Measurements from ENCODE around the gene ROBO1. TPM values are rescaled to one million over a fixed set of nuclear protein-coding genes. Genes with fewer than 3 reads are reported as not detected.

Gene ROBO1
- total and polyA plus RNA-seq, 2 experiments from 2014 or later, result 29.3 to 171 TPM

- Histone ChIP-seq H3K4me3 (no peak overlapping the region), H3K27me3 (no peaks in the 10 kb centered on the region), H3K36me3 (peaks cover 33% of the 10 kb centered on the region), H3K27ac (no peak overlapping the region), H3K4me1 (ENCODE audit: low read depth) (no peaks in the 10 kb centered on the region), H3K9me3 (ENCODE audit: low read depth) (no peaks in the 10 kb centered on the region)
- no peak for DNase-seq (ENCODE audit: low read depth in 1 of 2, low spot score in 1 of 2)
- TF ChIP-seq, protein P1, sequence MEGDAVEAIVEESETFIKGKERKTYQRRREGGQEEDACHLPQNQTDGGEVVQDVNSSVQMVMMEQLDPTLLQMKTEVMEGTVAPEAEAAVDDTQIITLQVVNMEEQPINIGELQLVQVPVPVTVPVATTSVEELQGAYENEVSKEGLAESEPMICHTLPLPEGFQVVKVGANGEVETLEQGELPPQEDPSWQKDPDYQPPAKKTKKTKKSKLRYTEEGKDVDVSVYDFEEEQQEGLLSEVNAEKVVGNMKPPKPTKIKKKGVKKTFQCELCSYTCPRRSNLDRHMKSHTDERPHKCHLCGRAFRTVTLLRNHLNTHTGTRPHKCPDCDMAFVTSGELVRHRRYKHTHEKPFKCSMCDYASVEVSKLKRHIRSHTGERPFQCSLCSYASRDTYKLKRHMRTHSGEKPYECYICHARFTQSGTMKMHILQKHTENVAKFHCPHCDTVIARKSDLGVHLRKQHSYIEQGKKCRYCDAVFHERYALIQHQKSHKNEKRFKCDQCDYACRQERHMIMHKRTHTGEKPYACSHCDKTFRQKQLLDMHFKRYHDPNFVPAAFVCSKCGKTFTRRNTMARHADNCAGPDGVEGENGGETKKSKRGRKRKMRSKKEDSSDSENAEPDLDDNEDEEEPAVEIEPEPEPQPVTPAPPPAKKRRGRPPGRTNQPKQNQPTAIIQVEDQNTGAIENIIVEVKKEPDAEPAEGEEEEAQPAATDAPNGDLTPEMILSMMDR (IDR thresholded peaks at IDR 0.05; ENCODE audit: low read depth, low read length), result no peak
Measured at GRCh38 chr3:78629544-78629943, 1138.3 kb downstream of the ROBO1 start.

DNA sequence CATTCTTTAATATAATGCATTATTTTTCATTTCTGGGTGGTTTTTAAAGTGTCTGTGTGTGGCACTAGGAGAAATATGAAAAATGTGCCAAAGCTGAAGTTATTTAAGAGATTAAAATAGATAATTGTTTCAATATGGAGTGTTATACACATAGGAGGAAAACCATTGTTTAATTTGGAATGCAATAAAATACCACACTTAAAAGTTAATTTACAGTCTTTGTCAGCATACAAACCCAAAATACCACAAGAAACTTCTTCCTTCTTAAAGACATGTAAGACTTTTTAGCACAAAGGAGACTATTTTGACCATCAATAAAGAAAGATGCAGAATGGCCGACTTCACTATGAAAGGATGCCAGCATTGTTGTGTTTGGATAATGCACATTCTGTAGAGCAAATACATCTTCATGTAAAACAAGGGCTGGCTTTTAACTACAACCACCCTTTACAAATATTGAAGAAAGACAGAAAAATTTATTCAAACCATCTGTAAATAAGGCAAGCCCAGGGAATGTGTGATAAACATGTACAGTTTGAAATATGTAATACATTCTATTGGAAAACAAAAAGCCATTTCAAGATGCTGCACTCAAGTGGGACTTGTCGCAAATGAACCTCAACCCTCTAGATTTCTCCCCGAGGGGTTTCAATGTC lies 1146.6 kb downstream of the ROBO1 start:
- no peak for DNase-seq (ENCODE audit: low read depth in 1 of 2, low spot score in 1 of 2)
- H3K9me3 ChIP-seq (ENCODE audit: low read depth), result no peaks in the 10 kb centered on the region
- H3K4me1 ChIP-seq (ENCODE audit: low read depth), result no peaks in the 10 kb centered on the region
- no peak overlapping the region for H3K27ac ChIP-seq
- peaks cover 18% of the 10 kb centered on the region for H3K36me3 ChIP-seq
- H3K27me3 ChIP-seq, result no peaks in the 10 kb centered on the region
- TF ChIP-seq, protein P1 (IDR thresholded peaks at IDR 0.05; ENCODE audit: low read depth, low read length), result no peak
- H3K4me3 ChIP-seq, result no peak overlapping the region

DNA sequence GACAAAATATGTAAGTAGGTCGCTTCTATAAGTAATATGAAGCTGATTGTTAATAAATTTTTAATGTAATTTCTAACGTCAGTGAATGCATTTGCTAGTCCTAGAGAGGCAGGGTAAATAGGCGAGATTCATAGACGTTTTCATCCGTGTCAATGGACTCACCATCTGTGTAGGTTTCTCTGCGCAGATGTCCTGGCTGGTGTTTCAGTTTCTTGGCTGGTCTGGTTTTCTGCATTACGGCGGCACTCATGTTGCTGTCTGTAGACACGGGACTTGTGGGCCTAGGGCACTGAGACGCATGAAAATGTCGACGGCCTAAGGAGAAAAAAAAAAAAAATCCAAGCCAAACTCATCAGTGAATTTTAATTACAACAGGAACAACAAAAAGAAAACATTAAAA lies 1153.3 kb downstream of the ROBO1 start:
- Histone ChIP-seq H3K36me3 (peaks cover 27% of the 10 kb centered on the region), H3K4me3 (no peak overlapping the region), H3K27ac (no peak overlapping the region), H3K9me3 (ENCODE audit: low read depth) (no peaks in the 10 kb centered on the region), H3K27me3 (no peaks in the 10 kb centered on the region), H3K4me1 (ENCODE audit: low read depth) (no peaks in the 10 kb centered on the region)
- TF ChIP-seq, protein P1 (IDR thresholded peaks at IDR 0.05; ENCODE audit: low read depth, low read length), result no peak
- DNase-seq (ENCODE audit: low read depth in 1 of 2, low spot score in 1 of 2), result no peak

- Histone ChIP-seq H3K36me3 (peaks cover 27% of the 10 kb centered on the region), H3K27me3 (no peaks in the 10 kb centered on the region), H3K27ac (no peak overlapping the region), H3K4me3 (no peak overlapping the region), H3K4me1 (ENCODE audit: low read depth) (no peaks in the 10 kb centered on the region), H3K9me3 (ENCODE audit: low read depth) (no peaks in the 10 kb centered on the region)
- TF ChIP-seq, protein P1 (IDR thresholded peaks at IDR 0.05; ENCODE audit: low read depth, low read length), result no peak
- DNase-seq (ENCODE audit: low read depth in 1 of 2, low spot score in 1 of 2), result no peak
Measured at GRCh38 chr3:78613421-78613879, 1154.3 kb downstream of the ROBO1 start.

DNA sequence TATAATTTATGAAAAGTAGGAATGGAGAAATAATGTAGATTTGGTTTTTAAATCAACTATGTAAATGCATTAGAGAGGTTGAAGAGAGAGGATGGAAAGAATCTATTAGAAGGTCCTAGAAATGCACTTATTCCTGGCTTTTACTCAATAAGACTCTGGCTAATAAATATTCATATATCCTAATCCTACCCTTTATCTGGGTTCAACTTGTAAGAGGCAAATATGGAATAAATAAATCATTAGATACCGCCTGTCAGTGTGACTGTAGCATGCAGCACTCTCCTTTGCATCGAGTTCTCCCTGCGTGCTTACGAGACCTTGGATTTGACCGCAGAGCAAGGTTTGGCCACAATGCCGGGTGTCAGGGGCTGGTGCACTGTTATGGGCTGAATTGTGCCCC lies 1156.5 kb downstream of the ROBO1 start:
- DNase-seq (ENCODE audit: low read depth in 1 of 2, low spot score in 1 of 2), result no peak
- H3K9me3 ChIP-seq (ENCODE audit: low read depth), result no peaks in the 10 kb centered on the region
- H3K36me3 ChIP-seq, result peaks cover 14% of the 10 kb centered on the region
- no peak overlapping the region for H3K27ac ChIP-seq
- TF ChIP-seq, protein P1 (IDR thresholded peaks at IDR 0.05; ENCODE audit: low read depth, low read length), result no peak
- no peaks in the 10 kb centered on the region for H3K4me1 ChIP-seq (ENCODE audit: low read depth)
- H3K4me3 ChIP-seq, result no peak overlapping the region
- H3K27me3 ChIP-seq, result no peaks in the 10 kb centered on the region

All from cardiac muscle cell (in vitro differentiated cells and primary cell).